Right lung (tissue), 5 donors: ENCODE measurements around the gene USH2A. TPM values are rescaled to one million over a fixed set of nuclear protein-coding genes. Genes with fewer than 3 reads are reported as not detected.

Experiments
- DNase-seq, 2 donors: peaks; one replicate each; pipeline ENCODE4 v3.0.0-alpha.2; 2013
- polyA plus RNA-seq, 5 donors: library from polyadenylated mRNA; unstranded; fragments of 120-200 nt; gene quantifications; one replicate each; pipeline versions ENCODE4 v1.2.1 to v1.2.3, GENCODE V29; 2013; ENCODE audit warnings: inconsistent platforms in 1 of 5, low replicate concordance in 1 of 5; ENCODE audit not compliant: insufficient read length in 5 of 5, insufficient read depth in 1 of 5

The USH2A gene
- polyA plus RNA-seq, 5 donors: 0.03 to 0.10 (median 0.06) TPM

GRCh38 chr1:216270086-216270773 is 153.0 kb downstream of the USH2A start:
- DNase-seq: no peak

GRCh38 chr1:216261631-216262030 is 161.6 kb downstream of the USH2A start:
- DNase-seq: no peak

GRCh38 chr1:216258856-216259255 is 164.4 kb downstream of the USH2A start:
- no peak for DNase-seq

GRCh38 chr1:216258386-216258785 is 164.9 kb downstream of the USH2A start:
- DNase-seq: no peak

GRCh38 chr1:216250861-216251260 is 172.4 kb downstream of the USH2A start:
- DNase-seq: no peak

- DNase-seq: no peak
These were observed 174.6 kb downstream of the USH2A start for GRCh38 chr1:216248628-216249027.

- no peak for DNase-seq
These were observed 175.3 kb downstream of the USH2A start for GRCh38 chr1:216247937-216248336.

- no peak for DNase-seq
These were observed 176.6 kb downstream of the USH2A start for GRCh38 chr1:216246577-216247203.

GRCh38 chr1:216238844-216239243 is 184.4 kb downstream of the USH2A start:
- DNase-seq: no peak

GRCh38 chr1:216237927-216238542 is 185.2 kb downstream of the USH2A start:
- DNase-seq: no peak

- no peak for DNase-seq
These were observed 199.0 kb downstream of the USH2A start for GRCh38 chr1:216224233-216224632.

GRCh38 chr1:216223486-216223885 is 199.8 kb downstream of the USH2A start:
- peak in 1 of 2 donors; percentile 19 for DNase-seq

GRCh38 chr1:216222288-216222687 is 201.0 kb downstream of the USH2A start:
- DNase-seq: no peak

- DNase-seq: peak; percentile 54 to 77
These were observed 202.0 kb downstream of the USH2A start for GRCh38 chr1:216221260-216221700.

- no peak for DNase-seq
These were observed 206.9 kb downstream of the USH2A start for GRCh38 chr1:216216305-216216704.

- no peak for DNase-seq
These were observed 208.1 kb downstream of the USH2A start for GRCh38 chr1:216215169-216215568.

GRCh38 chr1:216212826-216213225 is 210.4 kb downstream of the USH2A start:
- no peak for DNase-seq

GRCh38 chr1:216210081-216210480 is 213.2 kb downstream of the USH2A start:
- no peak for DNase-seq

- no peak for DNase-seq
These were observed 214.1 kb downstream of the USH2A start for GRCh38 chr1:216209125-216209524.

GRCh38 chr1:216207154-216207553 is 216.1 kb downstream of the USH2A start:
- no peak for DNase-seq

GRCh38 chr1:216205176-216205575 is 218.1 kb downstream of the USH2A start:
- DNase-seq: no peak

- DNase-seq: no peak
These were observed 221.3 kb downstream of the USH2A start for GRCh38 chr1:216201946-216202345.

- no peak for DNase-seq
These were observed 222.3 kb downstream of the USH2A start for GRCh38 chr1:216200941-216201340.
